Measurements from ENCODE around the gene HECW1.
"Not testable (repeated sequence)": the region's sequence is repeated elsewhere in the genome, so short reads cannot be mapped to it uniquely, and the experiment has no call there.

The HECW1 gene

GRCh38 chr7:43314379-43315158, 202.1 kb downstream of the HECW1 start:
- no peak for DNase-seq

- no peak for DNase-seq
Measured at GRCh38 chr7:43317075-43317474, 204.6 kb downstream of the HECW1 start.

- DNase-seq, result no peak
Measured at GRCh38 chr7:43318188-43318770, 205.8 kb downstream of the HECW1 start.

GRCh38 chr7:43325595-43325994, 213.1 kb downstream of the HECW1 start:
- DNase-seq, result no peak

GRCh38 chr7:43328336-43328735, 215.9 kb downstream of the HECW1 start:
- DNase-seq, result no peak

GRCh38 chr7:43328785-43329380, 216.4 kb downstream of the HECW1 start:
- DNase-seq, result no peak

GRCh38 chr7:43332193-43332796, 219.8 kb downstream of the HECW1 start:
- DNase-seq, result no peak

GRCh38 chr7:43337191-43337590, 224.7 kb downstream of the HECW1 start:
- no peak for DNase-seq

GRCh38 chr7:43337811-43338210, 225.4 kb downstream of the HECW1 start:
- DNase-seq, result no peak

GRCh38 chr7:43341132-43341531, 228.7 kb downstream of the HECW1 start:
- DNase-seq, result no peak

- DNase-seq, result not testable (repeated sequence)
Measured at GRCh38 chr7:43343417-43343816, 231.0 kb downstream of the HECW1 start.

GRCh38 chr7:43345696-43346095, 233.2 kb downstream of the HECW1 start:
- DNase-seq, result not testable (repeated sequence)

GRCh38 chr7:43351683-43352082, 239.2 kb downstream of the HECW1 start:
- DNase-seq, result no peak

- no peak for DNase-seq
Measured at GRCh38 chr7:43353902-43354301, 241.5 kb downstream of the HECW1 start.

GRCh38 chr7:43362652-43363034, 250.2 kb downstream of the HECW1 start:
- DNase-seq, result peak; percentile 4

GRCh38 chr7:43363035-43363791, 250.8 kb downstream of the HECW1 start:
- DNase-seq, result no peak

- no peak for DNase-seq
Measured at GRCh38 chr7:43364391-43364790, 251.9 kb downstream of the HECW1 start.

- DNase-seq, result no peak
Measured at GRCh38 chr7:43372676-43373355, 260.4 kb downstream of the HECW1 start.

- DNase-seq, result no peak
Measured at GRCh38 chr7:43377196-43377960, 264.9 kb downstream of the HECW1 start.

GRCh38 chr7:43379210-43379609, 266.8 kb downstream of the HECW1 start:
- no peak for DNase-seq

- no peak for DNase-seq
Measured at GRCh38 chr7:43384616-43385308, 272.3 kb downstream of the HECW1 start.
